GM23248 (cell line): ENCODE data around the gene STRIP2. TPM values are rescaled to one million over a fixed set of nuclear protein-coding genes. Genes with fewer than 3 reads are reported as not detected.

Experiments
- DNase-seq: peaks from one replicate; pipeline ENCODE4 v3.0.0-alpha.2; 2015
- H2AFZ ChIP-seq: fragments of 200-600 bp; sonication (generic); 2 replicates; pipeline ENCODE4 v1.6.1; 2016; ENCODE audit warnings: antibody characterized with exemption
- H3F3A ChIP-seq: fragments of 200-600 bp; sonication (generic); 2 replicates; pipeline ENCODE4 v1.6.1; 2016; ENCODE audit warnings: mild to moderate bottlenecking, antibody characterized with exemption, mixed run types; ENCODE audit not compliant: insufficient read depth
- H3K27ac ChIP-seq: fragments of 200-600 bp; sonication (generic); 2 replicates; pipeline ENCODE4 v1.5.1; 2016; ENCODE audit warnings: mild to moderate bottlenecking
- H3K27me3 ChIP-seq: fragments of 200-600 bp; sonication (generic); replicated peaks from 2 replicates; pipeline ENCODE4 v1.6.1; 2016; ENCODE audit warnings: mild to moderate bottlenecking; ENCODE audit not compliant: insufficient read depth
- H3K36me3 ChIP-seq: fragments of 200-600 bp; sonication (generic); 2 replicates; pipeline ENCODE4 v1.6.1; 2016; ENCODE audit warnings: low read depth, mild to moderate bottlenecking
- H3K4me1 ChIP-seq: fragments of 200-600 bp; sonication (generic); 2 replicates; pipeline ENCODE4 v1.6.1; 2016; ENCODE audit warnings: mild to moderate bottlenecking; ENCODE audit not compliant: insufficient read depth
- H3K4me2 ChIP-seq: fragments of 200-600 bp; sonication (generic); one replicate; pipeline ENCODE4 v1.6.1; 2016; ENCODE audit warnings: mild to moderate bottlenecking; ENCODE audit not compliant: unreplicated experiment
- H3K4me3 ChIP-seq: fragments of 200-600 bp; sonication (generic); 2 replicates; pipeline ENCODE4 v1.5.1; 2016; ENCODE audit warnings: mild to moderate bottlenecking
- H3K79me2 ChIP-seq: fragments of 200-600 bp; sonication (generic); 2 replicates; pipeline ENCODE4 v1.6.1; 2016; ENCODE audit warnings: mild to moderate bottlenecking; ENCODE audit not compliant: insufficient read depth
- H3K9ac ChIP-seq: fragments of 200-600 bp; sonication (generic); 2 replicates; pipeline ENCODE4 v1.6.1; 2016; ENCODE audit warnings: mild to moderate bottlenecking
- H3K9me2 ChIP-seq: fragments of 200-600 bp; sonication (generic); 2 replicates; pipeline ENCODE4 v1.6.1; 2016; ENCODE audit warnings: mixed run types, mild to moderate bottlenecking, moderate library complexity; ENCODE audit not compliant: insufficient read depth
- H3K9me3 ChIP-seq: fragments of 200-600 bp; sonication (generic); one replicate; pipeline ENCODE4 v1.6.1; 2017; ENCODE audit warnings: low read depth
- H4K20me1 ChIP-seq: fragments of 200-600 bp; sonication (generic); 2 replicates; pipeline ENCODE4 v1.6.0; 2016; ENCODE audit not compliant: insufficient read depth
- EZH2 ChIP-seq: fragments of 200-600 bp; sonication (generic); IDR thresholded peaks from 2 replicates; pipeline ENCODE4 v1.6.1; 2018; ENCODE audit warnings: antibody characterized with exemption, mild to moderate bottlenecking; ENCODE audit not compliant: insufficient read depth, poor library complexity, severe bottlenecking
- EZH2phosphoT487 ChIP-seq: fragments of 200-600 bp; sonication (generic); IDR thresholded peaks from 2 replicates; pipeline ENCODE4 v1.6.1; 2018; ENCODE audit warnings: antibody characterized with exemption, moderate library complexity, mild to moderate bottlenecking, low read depth; ENCODE audit not compliant: insufficient read depth
- WGBS, 2 experiments: methylation state at CpG; one replicate each; pipeline ENCODE4 v1.1.6; 2015 to 2017; ENCODE audit warnings: low lambda C conversion rate in 2 of 2, low coverage in 1 of 2; ENCODE audit errors: missing lambda C conversion rate in 2 of 2; 5-methylcytosine and 5-hydroxymethylcytosine counted together
- in situ Hi-C: fragments of 300-500 bp; cut with MboI; formaldehyde crosslinking; loops from 2 replicates; pipeline ENCODE4 v1.15.0; 2020
- polyA plus RNA-seq: library from polyadenylated mRNA; unstranded; fragments of >200 nt; fragmentation: Nextera tagmentation; extraction: Ambion mirVana; gene quantifications from 2 replicates; pipeline ENCODE4 v1.2.1, GENCODE V29; 2016
- total RNA-seq: library from RNA; depleted of rRNA; stranded (reverse); fragments of >200 nt; shearing (Covaris generic); gene quantifications from 2 replicates; pipeline ENCODE4 v1.2.3, GENCODE V29; 2014; rRNA removed

STRIP2 gene, protein sequence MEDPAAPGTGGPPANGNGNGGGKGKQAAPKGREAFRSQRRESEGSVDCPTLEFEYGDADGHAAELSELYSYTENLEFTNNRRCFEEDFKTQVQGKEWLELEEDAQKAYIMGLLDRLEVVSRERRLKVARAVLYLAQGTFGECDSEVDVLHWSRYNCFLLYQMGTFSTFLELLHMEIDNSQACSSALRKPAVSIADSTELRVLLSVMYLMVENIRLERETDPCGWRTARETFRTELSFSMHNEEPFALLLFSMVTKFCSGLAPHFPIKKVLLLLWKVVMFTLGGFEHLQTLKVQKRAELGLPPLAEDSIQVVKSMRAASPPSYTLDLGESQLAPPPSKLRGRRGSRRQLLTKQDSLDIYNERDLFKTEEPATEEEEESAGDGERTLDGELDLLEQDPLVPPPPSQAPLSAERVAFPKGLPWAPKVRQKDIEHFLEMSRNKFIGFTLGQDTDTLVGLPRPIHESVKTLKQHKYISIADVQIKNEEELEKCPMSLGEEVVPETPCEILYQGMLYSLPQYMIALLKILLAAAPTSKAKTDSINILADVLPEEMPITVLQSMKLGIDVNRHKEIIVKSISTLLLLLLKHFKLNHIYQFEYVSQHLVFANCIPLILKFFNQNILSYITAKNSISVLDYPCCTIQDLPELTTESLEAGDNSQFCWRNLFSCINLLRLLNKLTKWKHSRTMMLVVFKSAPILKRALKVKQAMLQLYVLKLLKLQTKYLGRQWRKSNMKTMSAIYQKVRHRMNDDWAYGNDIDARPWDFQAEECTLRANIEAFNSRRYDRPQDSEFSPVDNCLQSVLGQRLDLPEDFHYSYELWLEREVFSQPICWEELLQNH
- total RNA-seq (2.2 and 2.5 TPM in 2 replicates), polyA plus RNA-seq (1.5 and 1.9 TPM in 2 replicates)

DNA sequence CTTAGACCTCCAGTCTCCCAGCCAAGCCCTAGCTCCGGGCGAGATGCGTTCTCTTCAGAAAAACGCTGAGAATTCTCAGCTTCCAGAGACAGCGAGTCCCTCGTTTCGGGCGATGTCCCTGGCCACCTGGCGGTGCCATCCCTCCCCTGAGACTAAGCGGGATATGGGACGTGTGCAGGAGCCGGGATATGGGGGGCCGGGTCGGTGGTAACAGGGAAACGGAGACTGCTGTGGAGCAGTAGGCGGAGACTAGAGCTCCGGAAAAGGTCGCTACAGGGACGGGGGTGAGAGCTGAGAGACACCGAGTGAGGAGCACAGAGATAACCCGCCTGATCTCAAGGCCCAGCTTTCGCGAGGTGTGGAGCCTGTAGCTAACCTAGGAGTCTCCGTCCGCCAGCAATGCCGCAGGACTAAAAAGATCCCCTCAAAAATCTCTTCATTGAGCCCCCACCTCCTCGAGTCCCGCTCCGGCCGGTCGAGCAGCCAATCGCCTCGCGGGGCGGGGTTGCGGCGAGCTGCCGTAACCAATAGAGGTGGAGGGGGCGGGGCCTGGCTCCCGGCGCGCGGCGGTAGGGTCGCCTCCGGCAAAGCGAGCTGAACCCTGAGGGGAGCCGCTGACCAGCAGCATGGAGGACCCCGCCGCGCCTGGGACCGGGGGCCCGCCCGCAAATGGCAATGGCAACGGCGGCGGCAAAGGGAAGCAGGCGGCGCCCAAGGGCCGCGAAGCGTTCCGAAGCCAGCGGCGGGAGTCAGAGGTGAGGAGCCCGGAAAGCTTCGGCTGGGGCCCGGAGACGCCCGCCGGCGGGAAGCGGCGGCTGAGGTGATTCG is at the start of gene STRIP2:
Gene STRIP2 (plus strand): TSS at position 586 of the 828 bp plus-strand sequence. CDS start 41 bp downstream, at position 627.
- peak; percentile 92 for DNase-seq
- no peaks in the 10 kb centered on the region for H3K79me2 ChIP-seq
- 0 out of 2 replicates have a peak, but pooled peaks cover 6% of the 10 kb centered on the region for H3F3A ChIP-seq
- H3K9ac ChIP-seq = peak within 1 kb of the TSS; percentile 74
- H2AFZ ChIP-seq = peak within 1 kb of the TSS; percentile 95
- no peaks in the 10 kb centered on the region for H4K20me1 ChIP-seq
- H3K4me1 ChIP-seq = peaks cover 8% of the 10 kb centered on the region
- in situ Hi-C loops = no loop called here
- H3K4me3 ChIP-seq = peak within 1 kb of the TSS; percentile 94
- no peaks in the 10 kb centered on the region for H3K36me3 ChIP-seq
- TF ChIP-seq EZH2 = no peak
- H3K4me2 ChIP-seq = peak within 1 kb of the TSS; percentile 94
- no peak within 1 kb of the TSS for H3K27ac ChIP-seq
- H3K9me3 ChIP-seq = no peaks in the 10 kb centered on the region
- no peaks in the 10 kb centered on the region for H3K9me2 ChIP-seq
- no peaks in the 10 kb centered on the region; the same call in 1 of the 2 replicates for H3K27me3 ChIP-seq
- 1% methylated on average over 61 to 63 of the region's 75 CpGs for WGBS, 2 experiments

DNA sequence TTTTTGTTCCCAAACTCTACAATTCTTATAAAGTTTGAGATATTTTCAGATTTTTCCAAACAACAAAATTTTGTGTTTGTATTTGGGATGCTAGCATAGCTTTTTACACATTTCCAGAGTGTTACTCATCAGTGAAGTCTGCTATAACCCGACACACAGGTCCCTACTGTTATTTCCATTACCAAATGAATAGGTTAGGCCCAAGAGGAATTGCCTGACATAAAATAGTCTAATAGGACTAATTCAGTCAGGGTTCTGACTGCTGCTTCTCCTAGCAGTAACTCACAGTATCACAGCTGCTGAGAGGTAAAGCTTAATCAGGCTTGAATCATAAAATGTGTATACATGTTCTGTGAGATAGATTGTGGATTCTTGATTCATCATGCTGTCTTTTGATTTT is 49.1 kb upstream of the STRIP2 start:
- no peaks in the 10 kb centered on the region for H3K36me3 ChIP-seq
- DNase-seq = peak; percentile 7
- H3K9ac ChIP-seq = no peak overlapping the region
- no peaks in the 10 kb centered on the region for H3K79me2 ChIP-seq
- H4K20me1 ChIP-seq = no peaks in the 10 kb centered on the region
- TF ChIP-seq EZH2 = no peak
- TF ChIP-seq EZH2phosphoT487 = no peak
- WGBS, 2 experiments = 94% methylated on average over 1 of the region's 1 CpG
- in situ Hi-C loops = no loop called here
- no peaks in the 10 kb centered on the region for H3F3A ChIP-seq
- H3K27ac ChIP-seq = no peak overlapping the region
- no peaks in the 10 kb centered on the region for H3K9me3 ChIP-seq
- no peaks in the 10 kb centered on the region for H3K27me3 ChIP-seq
- H3K4me2 ChIP-seq = peak overlapping the region; percentile 11
- H3K4me1 ChIP-seq = no peaks in the 10 kb centered on the region
- no peaks in the 10 kb centered on the region for H3K9me2 ChIP-seq
- no peak overlapping the region for H3K4me3 ChIP-seq
- no peak overlapping the region for H2AFZ ChIP-seq

DNA sequence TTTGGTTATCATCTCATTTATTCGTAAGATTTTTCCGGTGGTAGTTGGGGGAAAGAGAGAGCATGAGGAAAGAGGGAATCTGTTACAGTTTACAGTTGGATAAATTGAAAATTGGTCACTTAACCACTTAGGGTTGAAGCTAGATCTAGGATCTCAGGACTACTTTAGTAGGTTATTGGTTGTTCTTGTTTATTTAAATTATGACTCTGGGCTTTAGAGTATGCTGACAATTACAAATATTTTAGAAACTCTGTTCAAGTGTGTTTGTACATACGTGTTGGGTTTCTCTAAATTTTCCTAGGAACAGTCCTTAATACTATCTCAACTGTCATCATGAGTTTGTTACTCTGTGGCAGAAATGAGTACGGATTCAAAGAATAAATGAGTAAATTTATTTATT is 48.6 kb upstream of the STRIP2 start:
- H3K27me3 ChIP-seq = no peaks in the 10 kb centered on the region
- H3F3A ChIP-seq = no peaks in the 10 kb centered on the region
- no peak overlapping the region for H3K9ac ChIP-seq
- DNase-seq = no peak
- H3K36me3 ChIP-seq = no peaks in the 10 kb centered on the region
- H3K79me2 ChIP-seq = no peaks in the 10 kb centered on the region
- H3K4me1 ChIP-seq = no peaks in the 10 kb centered on the region
- no peaks in the 10 kb centered on the region for H4K20me1 ChIP-seq
- H3K9me2 ChIP-seq = no peaks in the 10 kb centered on the region
- H3K4me3 ChIP-seq = no peak overlapping the region
- no peak overlapping the region for H3K4me2 ChIP-seq
- H3K27ac ChIP-seq = no peak overlapping the region
- in situ Hi-C loops = no loop called here
- no peaks in the 10 kb centered on the region for H3K9me3 ChIP-seq
- no peak for TF ChIP-seq EZH2phosphoT487
- TF ChIP-seq EZH2 = no peak
- no peak overlapping the region for H2AFZ ChIP-seq
- 96 to 98% methylated on average over 4 of the region's 4 CpGs for WGBS, 2 experiments

DNA sequence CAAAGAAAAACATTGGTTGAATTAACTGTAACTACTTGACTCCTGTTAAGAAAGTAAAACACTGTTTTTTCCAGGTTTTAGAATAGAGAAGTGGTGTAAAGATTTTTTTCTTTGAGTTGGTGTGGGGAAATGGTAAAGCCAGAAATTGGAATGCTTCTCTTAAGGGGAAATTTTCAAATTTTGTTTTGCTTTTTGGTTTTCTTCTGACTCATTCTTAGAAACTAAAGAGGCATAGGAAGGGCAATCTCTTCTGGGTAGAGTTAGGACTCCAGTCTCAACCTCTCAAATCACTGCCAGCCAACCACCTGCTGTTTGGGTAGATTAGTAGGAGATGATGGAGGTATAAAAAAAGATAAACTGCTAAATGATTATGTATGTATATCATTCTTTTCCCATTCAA is 47.7 kb upstream of the STRIP2 start:
- Histone ChIP-seq H3K9me3 (no peaks in the 10 kb centered on the region), H3K36me3 (no peaks in the 10 kb centered on the region), H3F3A (no peaks in the 10 kb centered on the region), H4K20me1 (no peaks in the 10 kb centered on the region), H3K27me3 (no peaks in the 10 kb centered on the region), H3K9ac (no peak overlapping the region), H3K79me2 (no peaks in the 10 kb centered on the region), H2AFZ (no peak overlapping the region), H3K4me2 (no peak overlapping the region), H3K4me3 (no peak overlapping the region), H3K9me2 (no peaks in the 10 kb centered on the region), H3K4me1 (no peaks in the 10 kb centered on the region), H3K27ac (no peak overlapping the region)
- DNase-seq = no peak
- in situ Hi-C loops = no loop called here
- TF ChIP-seq EZH2 (no peak), EZH2phosphoT487 (no peak)
